ENCODE data around the gene C6orf163. TPM values are rescaled to one million over a fixed set of nuclear protein-coding genes. Genes with fewer than 3 reads are reported as not detected.

C6orf163 gene
- total and polyA plus RNA-seq, 2 donors (not counting 1 experiment from before 2014, with no cell fraction given), result 0.57 to 10.0 TPM

GRCh38 chr6:87384449-87384848, 39.8 kb downstream of the C6orf163 start:
- no peak for ATAC-seq (ENCODE audit: low read depth)
- Histone ChIP-seq H3K9me3 (ENCODE audit: control extremely low read depth in 1 of 3, control insufficient read depth in 2 of 3, insufficient read depth in 1 of 3, low read length in 2 of 3) (no peaks in the 10 kb centered on the region), H3K36me3 (replicated peaks in 1 of 2; ENCODE audit: control extremely low read depth in 1 of 2, control insufficient read depth in 1 of 2, extremely low read depth in 1 of 2, insufficient read depth in 2 of 2, low read length in 1 of 2) (no peaks in the 10 kb centered on the region), H4K20me1 (ENCODE audit: control insufficient read depth, insufficient read depth, low read length, poor library complexity, severe bottlenecking) (no peaks in the 10 kb centered on the region), H3K9ac (ENCODE audit: low read length) (no peak overlapping the region), H3K27me3 (replicated peaks in 1 of 4; ENCODE audit: control extremely low read depth in 1 of 4, control insufficient read depth in 3 of 4, insufficient read depth in 4 of 4, low read length in 3 of 4) (no peaks in the 10 kb centered on the region), H3K4me3 (ENCODE audit: control extremely low read depth in 1 of 5, extremely low read depth in 1 of 5, insufficient read depth in 1 of 5, low read depth in 2 of 5, low read length in 4 of 5) (no peak overlapping the region), H3K79me2 (ENCODE audit: control insufficient read depth, insufficient read depth, low read length) (no peaks in the 10 kb centered on the region), H2AFZ (ENCODE audit: insufficient read depth, low read depth, low read length, poor library complexity, severe bottlenecking) (no peak overlapping the region), H3K4me1 (ENCODE audit: control insufficient read depth in 2 of 2, insufficient read depth in 2 of 2, low read length in 2 of 2) (no peaks in the 10 kb centered on the region), H3K27ac (ENCODE audit: low read length in 2 of 2) (no peak overlapping the region), H3K4me2 (replicated peaks; ENCODE audit: low read depth, low read length, poor library complexity, severe bottlenecking) (no peak overlapping the region)
- CTCF ChIA-PET, result interaction anchor here (1.4 kb wide), 1 partner anchor 9 kb away, joined by 4 read pairs; no protein-coding TSS in a partner anchor
- H3K27me3 Mint-ChIP-seq, result no peaks in the 10 kb centered on the region
- no peak for DNase-seq
- WGBS (ENCODE audit: insufficient coverage), result 80% methylated on average over 1 of the region's 3 CpGs
- no peak overlapping the region for H3K4me3 Mint-ChIP-seq
- intact Hi-C loops (cut with micrococcal nuclease), result no loop called here
- H3K27ac Mint-ChIP-seq, result no peak overlapping the region
- no peaks in the 10 kb centered on the region for H3K9me3 Mint-ChIP-seq (ENCODE audit: insufficient read depth)
- TF ChIP-seq EZH2 (IDR thresholded peaks at IDR 0.05; ENCODE audit: borderline replicate concordance, insufficient read depth, low read depth, low read length, poor library complexity, severe bottlenecking), result no peak
- TF ChIP-seq CTCF (IDR thresholded peaks at IDR 0.05), result no peak
- no peaks in the 10 kb centered on the region for H3K4me1 Mint-ChIP-seq
- POLR2A ChIA-PET, result interaction anchor here (0.6 kb wide), 1 partner anchor 245 kb away, joined by 3 read pairs; no protein-coding TSS in a partner anchor

GRCh38 chr6:87391334-87391733, 46.7 kb downstream of the C6orf163 start:
- Histone ChIP-seq H3K9ac (ENCODE audit: low read length) (no peak overlapping the region), H3K79me2 (ENCODE audit: control insufficient read depth, insufficient read depth, low read length) (no peaks in the 10 kb centered on the region), H3K9me3 (ENCODE audit: control extremely low read depth in 1 of 3, control insufficient read depth in 2 of 3, insufficient read depth in 1 of 3, low read length in 2 of 3) (no peaks in the 10 kb centered on the region), H3K27ac (ENCODE audit: low read length in 2 of 2) (no peak overlapping the region), H3K4me3 (ENCODE audit: control extremely low read depth in 1 of 5, extremely low read depth in 1 of 5, insufficient read depth in 1 of 5, low read depth in 2 of 5, low read length in 4 of 5) (no peak overlapping the region), H3K36me3 (replicated peaks in 1 of 2; ENCODE audit: control extremely low read depth in 1 of 2, control insufficient read depth in 1 of 2, extremely low read depth in 1 of 2, insufficient read depth in 2 of 2, low read length in 1 of 2) (no peaks in the 10 kb centered on the region), H3K4me2 (replicated peaks; ENCODE audit: low read depth, low read length, poor library complexity, severe bottlenecking) (no peak overlapping the region), H3K27me3 (replicated peaks in 1 of 4; ENCODE audit: control extremely low read depth in 1 of 4, control insufficient read depth in 3 of 4, insufficient read depth in 4 of 4, low read length in 3 of 4) (no peaks in the 10 kb centered on the region), H3K4me1 (ENCODE audit: control insufficient read depth in 2 of 2, insufficient read depth in 2 of 2, low read length in 2 of 2) (no peaks in the 10 kb centered on the region), H4K20me1 (ENCODE audit: control insufficient read depth, insufficient read depth, low read length, poor library complexity, severe bottlenecking) (no peaks in the 10 kb centered on the region), H2AFZ (ENCODE audit: insufficient read depth, low read depth, low read length, poor library complexity, severe bottlenecking) (no peak overlapping the region)
- ChIA-PET POLR2A (no interaction called here), CTCF (interaction anchor here (1.8 kb wide), 1 partner anchor 252 kb away, joined by 5 read pairs; no protein-coding TSS in a partner anchor)
- intact Hi-C loops (cut with micrococcal nuclease), result loop anchor here (10.0 kb wide), 1 partner anchor 317 kb away; no protein-coding TSS in a partner anchor
- H3K4me3 Mint-ChIP-seq, result no peak overlapping the region
- 57% methylated on average over 2 of the region's 3 CpGs for WGBS (ENCODE audit: insufficient coverage)
- no peak overlapping the region for H3K27ac Mint-ChIP-seq
- no peak for ATAC-seq (ENCODE audit: low read depth)
- DNase-seq, result no peak
- H3K9me3 Mint-ChIP-seq (ENCODE audit: insufficient read depth), result no peaks in the 10 kb centered on the region
- H3K27me3 Mint-ChIP-seq, result no peaks in the 10 kb centered on the region
- TF ChIP-seq CTCF (IDR thresholded peaks at IDR 0.05), result no peak
- H3K4me1 Mint-ChIP-seq, result peaks cover 2% of the 10 kb centered on the region

Measured in B cell (primary cell).